Fibroblast of the conjunctiva (primary cell): ENCODE data around the gene PRSS38.

Experiments used
- DNase-seq: peaks from one replicate; pipeline ENCODE4 v3.0.0-alpha.2; 2010; ENCODE audit warnings: low read depth

The PRSS38 gene

GRCh38 chr1:227885135-227885647, 69.7 kb downstream of the PRSS38 start:
- DNase-seq: no peak

DNA sequence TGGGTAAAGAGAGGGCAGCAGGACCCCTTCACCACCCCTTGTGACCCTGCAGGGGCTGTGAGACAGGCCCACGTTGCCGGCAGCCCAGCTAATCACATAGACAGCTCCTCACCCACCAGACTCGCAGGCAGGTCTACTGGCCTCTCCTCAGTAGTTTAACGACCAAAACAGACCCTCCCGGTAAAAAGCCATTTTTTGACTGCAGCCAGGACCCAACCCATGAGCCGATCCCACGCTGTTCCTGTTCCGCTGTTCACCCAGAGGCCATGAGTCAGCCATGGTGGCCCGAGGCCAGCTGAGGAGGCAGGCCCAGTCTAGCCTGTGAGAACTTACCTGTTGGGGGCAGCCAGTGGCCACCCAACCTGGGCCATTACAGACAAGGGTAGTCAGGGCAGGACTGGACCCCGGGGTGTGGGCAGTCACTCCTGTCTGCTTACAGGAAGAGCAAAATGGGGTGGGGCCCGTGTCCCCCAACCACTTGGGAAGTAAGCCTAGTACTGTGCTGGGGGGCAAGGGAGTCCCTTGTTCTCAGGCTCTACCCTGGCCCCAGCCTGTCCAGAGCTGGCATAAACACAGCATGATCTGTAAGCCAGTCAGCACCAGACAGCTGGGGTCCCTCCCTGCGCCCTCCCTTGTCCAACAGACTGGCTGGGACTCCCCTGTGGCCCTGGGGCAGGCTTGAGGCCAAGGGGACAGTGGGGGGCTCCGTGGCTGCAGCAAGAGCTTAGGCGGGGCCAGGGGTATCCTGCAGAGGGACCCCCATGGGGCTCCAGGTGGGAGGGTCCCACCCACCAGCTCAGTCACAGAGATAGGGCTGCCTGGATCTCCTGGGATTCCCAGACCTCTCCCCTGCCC, 70.4 kb downstream of the PRSS38 start:
- no peak for DNase-seq

- no peak for DNase-seq
Measured at GRCh38 chr1:227886503-227886961, 71.1 kb downstream of the PRSS38 start.

DNA sequence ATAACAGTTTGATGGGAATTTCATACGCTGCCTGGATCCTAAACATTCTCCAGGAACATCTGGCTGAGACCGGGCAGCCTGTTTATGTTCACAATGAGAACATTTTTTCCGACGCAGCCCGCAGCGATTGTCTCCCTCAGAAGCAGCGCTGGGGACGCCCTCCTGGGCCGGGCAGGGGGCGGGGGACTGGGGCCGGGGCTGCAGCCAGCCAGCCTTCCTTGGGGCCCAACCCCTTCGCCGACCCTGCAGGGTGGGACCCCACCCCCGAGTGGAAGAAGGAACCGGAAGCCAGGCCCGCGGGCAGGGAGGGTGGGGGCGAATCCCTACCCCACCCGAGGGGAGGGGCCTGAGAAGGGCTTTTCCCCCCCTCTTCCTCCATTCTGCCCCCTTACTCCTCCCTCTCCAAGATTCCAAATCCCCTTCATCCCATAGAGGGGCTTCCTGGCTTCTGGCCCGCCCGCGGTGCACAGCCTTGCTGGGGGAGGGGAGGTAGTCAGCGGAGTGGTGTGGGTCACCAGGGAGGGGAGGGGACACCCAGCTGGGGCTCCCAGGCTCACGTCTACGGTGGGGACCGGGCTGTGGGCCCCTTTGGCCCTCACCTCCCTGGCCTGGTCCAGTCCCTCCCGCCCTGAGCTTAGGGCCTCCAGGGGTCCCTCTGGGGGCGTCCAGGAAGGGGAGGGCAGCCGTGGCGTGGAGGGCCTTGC, 71.7 kb downstream of the PRSS38 start:
- peak; percentile 33 for DNase-seq

GRCh38 chr1:227887697-227888403, 72.4 kb downstream of the PRSS38 start:
- DNase-seq: no peak

GRCh38 chr1:227888404-227889046, 73.0 kb downstream of the PRSS38 start:
- DNase-seq: no peak

GRCh38 chr1:227889047-227889862, 73.8 kb downstream of the PRSS38 start:
- DNase-seq: no peak

DNA sequence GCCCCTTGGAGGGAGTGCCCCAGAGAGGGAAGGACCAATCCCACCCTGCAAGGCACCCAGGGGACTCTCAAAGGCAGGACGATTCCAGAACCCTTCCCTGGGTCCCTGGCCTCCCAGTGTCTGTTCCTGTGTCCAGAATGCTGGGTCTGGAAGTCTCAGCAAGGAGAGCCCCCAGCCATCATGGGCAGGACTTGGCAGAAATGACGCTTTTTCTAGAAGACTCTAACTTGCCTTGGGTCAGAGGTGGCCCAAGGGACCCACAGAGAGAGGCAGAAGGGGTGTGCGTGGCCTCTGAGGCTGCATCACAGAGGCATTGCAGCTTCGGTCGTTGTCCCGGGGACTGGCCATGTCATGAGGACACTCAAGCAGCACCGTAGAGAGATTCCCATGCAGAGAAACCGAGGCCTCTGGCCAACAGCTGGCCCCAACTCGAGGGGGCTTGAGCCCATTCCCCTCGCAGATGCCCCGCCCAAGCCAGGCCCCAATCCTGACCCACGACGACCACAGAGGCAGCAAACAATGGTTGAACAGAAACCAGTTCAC, 74.5 kb downstream of the PRSS38 start:
- no peak for DNase-seq

- no peak for DNase-seq
Measured at GRCh38 chr1:227890451-227891222, 75.2 kb downstream of the PRSS38 start.

GRCh38 chr1:227891223-227891954, 75.9 kb downstream of the PRSS38 start:
- no peak for DNase-seq

DNA sequence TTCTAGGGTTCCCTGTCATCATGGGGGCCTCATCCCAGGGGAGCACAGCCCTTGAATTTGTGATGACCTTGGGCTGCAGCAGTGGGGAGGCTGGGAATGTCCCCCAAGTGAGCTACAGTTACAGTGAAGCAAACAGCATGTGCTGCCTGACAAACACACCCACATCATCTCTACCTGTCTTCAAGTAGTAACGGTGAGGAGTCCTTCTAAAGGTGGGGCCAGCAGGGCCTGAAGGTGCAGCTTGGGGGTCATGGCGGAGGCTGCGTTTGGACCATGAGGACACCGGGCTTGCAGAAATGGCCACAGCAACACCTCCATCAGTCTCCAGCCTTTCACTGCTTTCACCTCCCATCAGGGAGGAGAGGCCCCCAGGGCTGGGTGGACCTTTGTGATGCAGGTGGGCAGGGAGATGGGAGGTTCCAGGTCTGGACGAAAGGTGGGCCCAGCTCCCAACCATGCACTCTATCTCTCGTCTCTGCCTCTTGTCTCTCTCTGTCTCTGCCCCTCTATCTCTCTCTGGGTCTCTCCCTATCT, 76.5 kb downstream of the PRSS38 start:
- no peak for DNase-seq

- DNase-seq: no peak
Measured at GRCh38 chr1:227892489-227893299, 77.2 kb downstream of the PRSS38 start.

GRCh38 chr1:227893300-227893948, 77.9 kb downstream of the PRSS38 start:
- DNase-seq: no peak

DNA sequence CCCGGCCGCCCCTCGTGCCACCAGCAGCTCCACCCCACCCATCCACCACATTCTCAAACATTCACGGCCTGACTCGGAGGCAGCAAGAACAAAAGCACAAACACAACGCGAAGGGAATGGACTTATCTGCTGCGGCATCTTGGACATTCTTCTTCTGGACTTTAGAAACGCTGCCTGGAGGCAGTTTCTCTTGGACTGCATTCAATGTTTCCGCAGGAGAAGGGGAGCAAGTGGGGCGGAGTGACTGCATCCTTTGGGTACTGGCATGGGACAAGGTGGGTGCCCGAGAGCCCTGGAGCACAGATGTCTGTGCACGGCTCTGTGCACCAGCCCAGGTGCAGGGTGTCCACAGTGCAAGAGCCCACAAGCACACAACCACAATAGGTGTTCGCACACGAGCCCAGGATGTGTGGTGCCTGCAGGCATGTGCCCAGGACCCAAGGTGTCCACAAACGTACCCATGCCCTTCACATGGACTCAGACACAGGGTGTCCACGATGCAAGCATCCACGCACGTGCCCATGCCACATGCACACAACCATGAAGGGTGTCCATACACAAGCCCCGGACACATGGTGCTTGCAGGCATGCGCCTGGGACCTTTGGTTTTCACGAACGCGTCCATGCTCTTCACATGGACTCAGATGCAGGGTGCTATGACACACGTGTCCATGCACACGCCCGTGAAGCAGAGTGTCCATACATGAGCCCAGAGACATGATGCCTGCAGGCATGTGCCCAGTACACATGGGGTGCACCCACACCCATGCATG, 78.7 kb downstream of the PRSS38 start:
- no peak for DNase-seq

DNA sequence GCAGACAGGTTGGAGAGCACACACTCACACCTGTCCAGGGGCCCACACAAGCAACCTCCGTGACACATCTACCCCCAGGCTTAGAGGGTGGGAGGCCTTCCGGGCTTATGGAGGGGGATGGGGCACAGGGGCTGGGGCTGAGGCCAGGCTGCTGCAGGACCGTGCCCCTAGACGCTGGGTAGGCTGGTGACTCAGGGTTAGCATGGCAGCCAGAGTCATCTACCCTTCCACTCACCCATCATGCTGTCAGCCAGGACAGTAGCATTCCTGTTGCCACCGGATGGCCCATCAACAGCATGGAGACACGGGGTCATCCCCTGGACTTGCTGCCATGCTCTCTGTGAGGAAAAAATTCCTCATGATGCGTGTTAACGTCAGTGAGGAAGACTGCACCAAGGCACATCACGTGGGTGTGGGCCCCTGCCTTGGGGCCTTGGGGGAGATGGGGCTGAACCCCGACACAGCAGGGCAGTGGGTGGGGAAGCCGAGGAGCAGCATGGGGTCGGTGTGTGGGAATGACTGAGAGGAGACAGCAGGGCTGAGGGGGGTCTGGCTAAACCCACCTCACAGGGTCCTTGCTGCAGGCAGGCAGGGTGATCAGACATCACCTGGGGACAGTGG, 79.5 kb downstream of the PRSS38 start:
- DNase-seq: no peak
